Measurements from ENCODE around the gene SPRY4. TPM values are rescaled to one million over a fixed set of nuclear protein-coding genes. Genes with fewer than 3 reads are reported as not detected.

SPRY4 gene
- total RNA-seq, 1 experiment from 2014 or later: 35.5 TPM

GRCh38 chr5:142286111-142286510, 38.7 kb downstream of the SPRY4 start:
- no TSS peak for BruUV-seq (replicated peaks)
- H3K36me3 ChIP-seq (ENCODE audit: insufficient read depth, low read length, poor library complexity, severe bottlenecking): no peaks in the 10 kb centered on the region
- CTCF ChIA-PET: interaction anchor here (0.6 kb wide), 1 partner anchor 428 kb away, joined by 3 read pairs; no protein-coding TSS in a partner anchor
- H3K27ac ChIP-seq (ENCODE audit: low read depth, low read length, poor library complexity, severe bottlenecking): no peak overlapping the region
- DNase-seq (ENCODE audit: low spot score): no peak
- POLR2A ChIA-PET (ENCODE audit: low non-redundant PET): no interaction called here
- no peak overlapping the region for H3K4me3 ChIP-seq (ENCODE audit: low read depth, low read length, poor library complexity, severe bottlenecking)
- intact Hi-C loops (cut with micrococcal nuclease; ENCODE audit: unreplicated experiment): no loop called here
- H3K4me1 ChIP-seq (ENCODE audit: insufficient read depth, low read length, poor library complexity, severe bottlenecking): peaks cover 20% of the 10 kb centered on the region
- H3K9me3 ChIP-seq (ENCODE audit: low read depth, low read length, poor library complexity, severe bottlenecking): no peaks in the 10 kb centered on the region
- TF ChIP-seq, protein P1, sequence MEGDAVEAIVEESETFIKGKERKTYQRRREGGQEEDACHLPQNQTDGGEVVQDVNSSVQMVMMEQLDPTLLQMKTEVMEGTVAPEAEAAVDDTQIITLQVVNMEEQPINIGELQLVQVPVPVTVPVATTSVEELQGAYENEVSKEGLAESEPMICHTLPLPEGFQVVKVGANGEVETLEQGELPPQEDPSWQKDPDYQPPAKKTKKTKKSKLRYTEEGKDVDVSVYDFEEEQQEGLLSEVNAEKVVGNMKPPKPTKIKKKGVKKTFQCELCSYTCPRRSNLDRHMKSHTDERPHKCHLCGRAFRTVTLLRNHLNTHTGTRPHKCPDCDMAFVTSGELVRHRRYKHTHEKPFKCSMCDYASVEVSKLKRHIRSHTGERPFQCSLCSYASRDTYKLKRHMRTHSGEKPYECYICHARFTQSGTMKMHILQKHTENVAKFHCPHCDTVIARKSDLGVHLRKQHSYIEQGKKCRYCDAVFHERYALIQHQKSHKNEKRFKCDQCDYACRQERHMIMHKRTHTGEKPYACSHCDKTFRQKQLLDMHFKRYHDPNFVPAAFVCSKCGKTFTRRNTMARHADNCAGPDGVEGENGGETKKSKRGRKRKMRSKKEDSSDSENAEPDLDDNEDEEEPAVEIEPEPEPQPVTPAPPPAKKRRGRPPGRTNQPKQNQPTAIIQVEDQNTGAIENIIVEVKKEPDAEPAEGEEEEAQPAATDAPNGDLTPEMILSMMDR (conservative IDR thresholded peaks at IDR 0.05; ENCODE audit: low read depth, low read length): no peak
- no peak for TF ChIP-seq EZH2 (IDR thresholded peaks at IDR 0.05; ENCODE audit: borderline replicate concordance, low read depth, low read length, poor library complexity, severe bottlenecking)
- no peaks in the 10 kb centered on the region for H3K27me3 ChIP-seq (replicated peaks; ENCODE audit: insufficient read depth, low read depth, low read length, poor library complexity)

DNA sequence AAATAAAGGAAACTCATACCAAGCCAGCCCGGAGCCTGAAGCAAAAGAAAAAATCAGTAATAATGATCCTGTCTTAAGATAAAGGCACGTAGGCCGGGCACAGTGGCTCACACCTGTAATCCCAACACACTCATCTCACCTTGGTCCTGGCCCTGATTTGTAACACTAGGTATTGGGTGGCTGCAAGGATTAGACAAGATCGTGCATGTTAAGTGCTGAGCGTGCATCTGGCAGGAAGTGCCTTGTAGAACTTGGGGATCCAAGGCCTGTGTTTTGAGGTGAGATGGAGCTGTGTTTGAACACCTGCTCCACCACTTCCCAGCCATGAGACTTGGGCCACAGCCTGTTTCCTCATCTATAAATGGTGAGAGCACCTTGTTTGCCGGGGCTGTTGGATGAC, 41.5 kb downstream of the SPRY4 start:
- Histone ChIP-seq H3K27ac (ENCODE audit: low read depth, low read length, poor library complexity, severe bottlenecking) (no peak overlapping the region), H3K27me3 (replicated peaks; ENCODE audit: insufficient read depth, low read depth, low read length, poor library complexity) (no peaks in the 10 kb centered on the region), H3K36me3 (ENCODE audit: insufficient read depth, low read length, poor library complexity, severe bottlenecking) (no peaks in the 10 kb centered on the region), H3K4me1 (ENCODE audit: insufficient read depth, low read length, poor library complexity, severe bottlenecking) (peaks cover 25% of the 10 kb centered on the region), H3K4me3 (ENCODE audit: low read depth, low read length, poor library complexity, severe bottlenecking) (no peak overlapping the region), H3K9me3 (ENCODE audit: low read depth, low read length, poor library complexity, severe bottlenecking) (no peaks in the 10 kb centered on the region)
- ChIA-PET POLR2A (ENCODE audit: low non-redundant PET) (no interaction called here), CTCF (no interaction called here)
- BruUV-seq (replicated peaks): no TSS peak
- TF ChIP-seq, protein P1 (conservative IDR thresholded peaks at IDR 0.05; ENCODE audit: low read depth, low read length): no peak
- no peak for TF ChIP-seq EZH2 (IDR thresholded peaks at IDR 0.05; ENCODE audit: borderline replicate concordance, low read depth, low read length, poor library complexity, severe bottlenecking)
- no peak for DNase-seq (ENCODE audit: low spot score)
- intact Hi-C loops (cut with micrococcal nuclease; ENCODE audit: unreplicated experiment): no loop called here

GRCh38 chr5:142281966-142282365, 42.9 kb downstream of the SPRY4 start:
- ChIA-PET CTCF (no interaction called here), POLR2A (ENCODE audit: low non-redundant PET) (no interaction called here)
- intact Hi-C loops (cut with micrococcal nuclease; ENCODE audit: unreplicated experiment): no loop called here
- Histone ChIP-seq H3K27me3 (replicated peaks; ENCODE audit: insufficient read depth, low read depth, low read length, poor library complexity) (no peaks in the 10 kb centered on the region), H3K9me3 (ENCODE audit: low read depth, low read length, poor library complexity, severe bottlenecking) (no peaks in the 10 kb centered on the region), H3K36me3 (ENCODE audit: insufficient read depth, low read length, poor library complexity, severe bottlenecking) (no peaks in the 10 kb centered on the region), H3K4me3 (ENCODE audit: low read depth, low read length, poor library complexity, severe bottlenecking) (no peak overlapping the region), H3K4me1 (ENCODE audit: insufficient read depth, low read length, poor library complexity, severe bottlenecking) (peaks cover 13% of the 10 kb centered on the region), H3K27ac (ENCODE audit: low read depth, low read length, poor library complexity, severe bottlenecking) (no peak overlapping the region)
- TF ChIP-seq EZH2 (IDR thresholded peaks at IDR 0.05; ENCODE audit: borderline replicate concordance, low read depth, low read length, poor library complexity, severe bottlenecking): no peak
- TF ChIP-seq, protein P1 (conservative IDR thresholded peaks at IDR 0.05; ENCODE audit: low read depth, low read length): no peak
- no TSS peak for BruUV-seq (replicated peaks)
- DNase-seq (ENCODE audit: low spot score): no peak
